SU-DHL-6 (cell line): ENCODE measurements around the gene SPIRE2.
A peak's percentile ranks its signal among the peaks of the same experiment; 100 is the strongest.

Experiments
- H2AFZ ChIP-seq: fragments of 200-600 bp; sonication (generic); 2 replicates; pipeline ENCODE4 v1.6.1; 2014; ENCODE audit warnings: low read depth, mild to moderate bottlenecking, moderate library complexity, mixed read lengths, antibody characterized with exemption, low read length; ENCODE audit not compliant: severe bottlenecking
- H3F3A ChIP-seq: fragments of 200-600 bp; shearing (Covaris generic); 2 replicates; pipeline ENCODE4 v1.6.0; 2016; ENCODE audit warnings: antibody characterized with exemption, mild to moderate bottlenecking; ENCODE audit not compliant: insufficient read depth
- H3K27ac ChIP-seq: fragments of 200-600 bp; sonication (generic); 2 replicates; pipeline ENCODE4 v1.5.1; 2016; ENCODE audit warnings: low read depth, mild to moderate bottlenecking, low read length, moderate library complexity, mixed read lengths
- H3K27me3 ChIP-seq: fragments of 200-600 bp; sonication (generic), shearing (Covaris generic); 2 replicates; pipeline ENCODE4 v1.6.0; 2014; ENCODE audit warnings: mild to moderate bottlenecking, low read length
- H3K36me3 ChIP-seq: fragments of 200-600 bp; sonication (generic); 2 replicates; pipeline ENCODE4 v1.6.1; 2014; ENCODE audit warnings: mild to moderate bottlenecking, low read length, mixed read lengths
- H3K4me2 ChIP-seq: fragments of 300-600, 200-600 bp; shearing (Covaris generic), sonication (generic); 2 replicates; pipeline ENCODE4 v1.6.0; 2014; ENCODE audit warnings: low read length, low read depth, mild to moderate bottlenecking; ENCODE audit not compliant: poor library complexity, severe bottlenecking
- H3K4me3 ChIP-seq: fragments of 200-600 bp; sonication (generic); 2 replicates; pipeline ENCODE4 v1.5.1; 2014; ENCODE audit warnings: antibody characterized with exemption, low read length, mild to moderate bottlenecking, mixed read lengths; ENCODE audit not compliant: insufficient read depth, poor library complexity, severe bottlenecking
- H3K79me2 ChIP-seq: fragments of 200-600 bp; sonication (generic); 2 replicates; pipeline ENCODE4 v1.6.1; 2014; ENCODE audit warnings: mild to moderate bottlenecking, low read length, moderate library complexity; ENCODE audit not compliant: insufficient read depth
- H3K9ac ChIP-seq: fragments of 200-600 bp; sonication (generic); 2 replicates; pipeline ENCODE4 v1.7.0; 2014; ENCODE audit warnings: mild to moderate bottlenecking, low read length
- H3K9me2 ChIP-seq: fragments of 200-600 bp; sonication (generic); replicated peaks from 2 replicates; pipeline ENCODE4 v1.6.1; 2014; ENCODE audit warnings: low read length; ENCODE audit not compliant: insufficient read depth
- H3K9me3 ChIP-seq: fragments of 200-600 bp; sonication (generic); 2 replicates; pipeline ENCODE4 v1.6.1; 2014; ENCODE audit warnings: low read length, mixed read lengths; ENCODE audit not compliant: insufficient read depth
- H4K20me1 ChIP-seq: fragments of 200-600 bp; sonication (generic); 2 replicates; pipeline ENCODE4 v1.6.1; 2014; ENCODE audit warnings: low read depth, mild to moderate bottlenecking, antibody characterized with exemption, low read length, moderate library complexity, mixed read lengths
- EZH2phosphoT487 ChIP-seq: fragments of 200-600 bp; sonication (generic), shearing (Covaris generic); conservative IDR thresholded peaks from 2 replicates; pipeline ENCODE4 v1.6.1; 2018; ENCODE audit warnings: mild to moderate bottlenecking, antibody characterized with exemption, low read length, moderate library complexity, mixed read lengths
- TF ChIP-seq, protein P1 (sequence below): fragments of 200-600 bp; sonication (generic); IDR thresholded peaks from one replicate; pipeline ENCODE4 v1.5.1; 2017; ENCODE audit warnings: antibody characterized with exemption, mild to moderate bottlenecking, low read length, moderate library complexity; ENCODE audit not compliant: insufficient read depth, poor library complexity, severe bottlenecking

The SPIRE2 gene

DNA sequence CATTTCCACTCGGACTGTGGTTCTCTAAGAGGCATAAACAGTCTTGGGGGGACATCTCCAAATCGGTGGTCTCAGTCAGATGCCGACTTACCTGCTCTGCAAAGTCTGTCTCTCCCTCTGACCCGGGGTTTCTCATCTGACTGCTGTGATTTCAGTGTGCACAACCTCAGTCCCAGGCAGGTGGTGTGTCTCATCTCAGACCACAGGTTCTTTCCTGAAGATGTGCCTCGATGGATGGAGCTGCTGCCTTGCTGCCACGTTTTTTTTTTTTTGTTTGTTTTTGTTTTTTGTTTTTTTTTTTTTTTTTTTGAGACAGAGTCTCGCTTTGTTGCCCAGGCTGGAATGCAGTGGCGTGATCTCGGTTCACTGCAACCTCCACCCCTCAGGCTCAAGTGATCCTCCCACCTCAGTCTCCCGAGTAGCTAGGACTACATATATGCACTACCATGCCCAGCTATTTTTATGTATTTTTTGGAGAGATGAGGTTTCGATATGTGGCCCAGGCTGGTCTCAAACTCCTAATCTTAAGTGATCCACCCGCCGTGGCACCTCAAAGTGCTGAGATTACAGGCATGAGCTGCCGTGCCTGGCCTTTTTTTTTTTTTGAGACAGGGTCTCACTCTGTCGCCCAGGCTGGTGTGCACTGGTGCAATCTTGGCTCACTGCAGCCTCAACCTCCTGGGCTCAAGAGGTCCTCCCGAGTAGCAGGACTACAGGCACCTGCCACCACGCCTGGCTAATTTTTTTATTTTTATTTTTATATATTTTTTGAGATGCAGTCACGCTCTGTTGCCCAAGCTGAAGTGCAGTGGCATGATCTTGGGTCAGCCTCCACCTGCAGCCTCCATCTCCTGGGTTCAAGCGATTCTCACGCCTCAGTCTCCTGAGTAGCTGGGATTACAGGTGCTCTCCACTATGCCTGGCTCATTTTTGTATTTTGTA, 15.4 kb downstream of the SPIRE2 start:
- peak overlapping the region; percentile 88 for H3K27ac ChIP-seq
- no peak overlapping the region for H3K9ac ChIP-seq
- no peak overlapping the region for H3K4me3 ChIP-seq
- no peaks in the 10 kb centered on the region for H3K27me3 ChIP-seq
- no peaks in the 10 kb centered on the region for H4K20me1 ChIP-seq
- peaks cover 23% of the 10 kb centered on the region for H3F3A ChIP-seq
- H3K4me2 ChIP-seq = peak overlapping the region; percentile 6
- TF ChIP-seq EZH2phosphoT487 = no peak
- TF ChIP-seq, protein P1, sequence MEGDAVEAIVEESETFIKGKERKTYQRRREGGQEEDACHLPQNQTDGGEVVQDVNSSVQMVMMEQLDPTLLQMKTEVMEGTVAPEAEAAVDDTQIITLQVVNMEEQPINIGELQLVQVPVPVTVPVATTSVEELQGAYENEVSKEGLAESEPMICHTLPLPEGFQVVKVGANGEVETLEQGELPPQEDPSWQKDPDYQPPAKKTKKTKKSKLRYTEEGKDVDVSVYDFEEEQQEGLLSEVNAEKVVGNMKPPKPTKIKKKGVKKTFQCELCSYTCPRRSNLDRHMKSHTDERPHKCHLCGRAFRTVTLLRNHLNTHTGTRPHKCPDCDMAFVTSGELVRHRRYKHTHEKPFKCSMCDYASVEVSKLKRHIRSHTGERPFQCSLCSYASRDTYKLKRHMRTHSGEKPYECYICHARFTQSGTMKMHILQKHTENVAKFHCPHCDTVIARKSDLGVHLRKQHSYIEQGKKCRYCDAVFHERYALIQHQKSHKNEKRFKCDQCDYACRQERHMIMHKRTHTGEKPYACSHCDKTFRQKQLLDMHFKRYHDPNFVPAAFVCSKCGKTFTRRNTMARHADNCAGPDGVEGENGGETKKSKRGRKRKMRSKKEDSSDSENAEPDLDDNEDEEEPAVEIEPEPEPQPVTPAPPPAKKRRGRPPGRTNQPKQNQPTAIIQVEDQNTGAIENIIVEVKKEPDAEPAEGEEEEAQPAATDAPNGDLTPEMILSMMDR = no peak
- no peak overlapping the region for H2AFZ ChIP-seq
- no peaks in the 10 kb centered on the region for H3K9me3 ChIP-seq
- no peaks in the 10 kb centered on the region for H3K36me3 ChIP-seq
- no peaks in the 10 kb centered on the region for H3K79me2 ChIP-seq
- no peaks in the 10 kb centered on the region for H3K9me2 ChIP-seq

DNA sequence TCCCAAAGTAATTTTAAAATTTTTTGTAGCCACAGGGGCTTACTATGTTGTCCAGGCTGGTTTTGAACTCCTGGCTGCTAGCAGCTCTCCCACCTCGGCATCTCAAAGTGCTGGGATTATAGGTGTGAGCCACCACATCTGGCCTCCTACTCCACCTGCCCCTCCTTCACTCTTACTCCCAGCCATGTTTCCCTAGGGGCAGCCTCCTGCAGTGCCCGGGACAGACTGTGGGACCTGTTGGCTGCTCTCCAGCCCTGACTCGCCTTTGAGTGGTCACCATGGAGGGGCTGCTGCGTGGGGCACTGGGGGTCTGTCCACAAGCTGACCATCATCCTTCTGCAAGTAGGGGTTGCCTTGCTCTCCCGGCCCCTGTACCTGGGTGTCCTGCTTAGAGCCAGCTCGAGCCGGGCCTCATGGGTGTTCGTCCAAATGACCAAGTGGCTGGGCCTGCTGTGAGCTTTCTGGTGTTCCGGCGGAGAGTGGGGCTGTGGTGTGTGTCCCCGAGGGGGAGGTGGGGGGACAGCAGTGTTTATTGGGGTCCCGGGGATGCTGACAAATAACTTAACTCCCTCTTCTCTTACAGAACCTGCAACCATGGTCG, 16.6 kb downstream of the SPIRE2 start:
- H3K79me2 ChIP-seq = no peaks in the 10 kb centered on the region
- peak overlapping the region; percentile 45 for H3K9ac ChIP-seq
- no peak overlapping the region for H3K4me3 ChIP-seq
- no peaks in the 10 kb centered on the region for H3K36me3 ChIP-seq
- peak overlapping the region; percentile 88 for H3K27ac ChIP-seq
- peak overlapping the region; percentile 79 for H2AFZ ChIP-seq
- H3K4me2 ChIP-seq = peak overlapping the region; percentile 53
- H4K20me1 ChIP-seq = no peaks in the 10 kb centered on the region
- H3K9me2 ChIP-seq = no peaks in the 10 kb centered on the region
- no peaks in the 10 kb centered on the region for H3K27me3 ChIP-seq
- no peaks in the 10 kb centered on the region for H3K9me3 ChIP-seq
- TF ChIP-seq, protein P1 = no peak
- TF ChIP-seq EZH2phosphoT487 = no peak
- peaks cover 23% of the 10 kb centered on the region for H3F3A ChIP-seq

DNA sequence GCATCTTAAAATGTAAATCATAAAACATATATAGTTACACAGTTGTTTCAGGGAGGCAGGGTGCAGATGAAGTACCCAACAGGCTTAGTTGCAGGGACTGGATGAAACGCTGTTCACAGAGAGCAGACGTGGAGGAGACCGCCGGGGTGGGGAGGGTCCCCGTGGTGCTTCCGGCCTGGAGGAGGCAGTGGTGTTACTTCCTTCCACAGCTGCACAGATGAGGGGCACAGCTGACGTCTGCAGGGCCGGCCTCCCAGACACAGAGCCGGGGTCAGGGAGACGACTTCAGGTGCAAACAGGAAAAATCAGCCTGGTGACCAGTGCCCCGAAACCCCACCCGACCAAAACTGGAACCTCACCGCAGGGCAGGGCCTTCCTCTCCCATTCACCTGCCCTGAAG, 17.1 kb downstream of the SPIRE2 start:
- H4K20me1 ChIP-seq = no peaks in the 10 kb centered on the region
- H3K27me3 ChIP-seq = no peaks in the 10 kb centered on the region
- H3K27ac ChIP-seq = peak overlapping the region; percentile 88
- H3K4me3 ChIP-seq = no peak overlapping the region
- peaks cover 23% of the 10 kb centered on the region for H3F3A ChIP-seq
- no peaks in the 10 kb centered on the region for H3K79me2 ChIP-seq
- H3K9me3 ChIP-seq = no peaks in the 10 kb centered on the region
- H3K36me3 ChIP-seq = no peaks in the 10 kb centered on the region
- H2AFZ ChIP-seq = peak overlapping the region; percentile 79
- TF ChIP-seq EZH2phosphoT487 = no peak
- TF ChIP-seq, protein P1 = no peak
- H3K9me2 ChIP-seq = no peaks in the 10 kb centered on the region
- peak overlapping the region; percentile 53 for H3K4me2 ChIP-seq
- peak overlapping the region; percentile 45 for H3K9ac ChIP-seq
